HepG2 (cell line): ENCODE measurements around the gene YY1. TPM values are rescaled to one million over a fixed set of nuclear protein-coding genes. Genes with fewer than 3 reads are reported as not detected.
A peak's percentile ranks its signal among the peaks of the same experiment; 100 is the strongest.

ENCODE experiments used
- AHR ChIP-seq: IDR thresholded peaks from 2 replicates; pipeline ENCODE4 v1.6.1; 2018; ENCODE audit warnings: missing genetic modification reagents, missing compliant biosample characterization
- ELF4 ChIP-seq: sonication (generic); formaldehyde crosslinking; IDR thresholded peaks from 2 replicates; pipeline ENCODE4 v1.5.0; 2020; ENCODE audit warnings: missing genetic modification reagents, mild to moderate bottlenecking, moderate library complexity, borderline replicate concordance
- EP300 ChIP-seq, 3 experiments: sonication (generic) in 1 of 3; formaldehyde crosslinking in 1 of 3; IDR thresholded peaks; 2 replicates each; pipeline versions ENCODE4 v1.5.1 to v1.6.1; 2011 to 2020; ENCODE audit warnings: low read depth in 2 of 3, low read length in 2 of 3, borderline replicate concordance in 1 of 3, improper control_type of control experiment in 1 of 3, mild to moderate bottlenecking in 1 of 3, missing genetic modification reagents in 1 of 3, moderate library complexity in 1 of 3
- FOXA3 ChIP-seq: IDR thresholded peaks from 2 replicates; pipeline ENCODE4 v1.6.1; 2016; ENCODE audit warnings: missing genetic modification reagents, missing compliant biosample characterization
- FOXC1 ChIP-seq: sonication (generic); formaldehyde crosslinking; IDR thresholded peaks from 2 replicates; pipeline ENCODE4 v1.8.0; 2022; ENCODE audit warnings: mild to moderate bottlenecking, missing genetic modification reagents, borderline replicate concordance
- GZF1 ChIP-seq: sonication (generic); formaldehyde crosslinking; IDR thresholded peaks from 2 replicates; pipeline ENCODE4 v1.5.1; 2020; ENCODE audit warnings: mild to moderate bottlenecking, missing genetic modification reagents
- JUNB ChIP-seq: sonication (generic); formaldehyde crosslinking; IDR thresholded peaks from 2 replicates; pipeline ENCODE4 v1.8.0; 2022; ENCODE audit warnings: missing genetic modification reagents, mild to moderate bottlenecking, borderline replicate concordance
- KDM6A ChIP-seq: IDR thresholded peaks from 2 replicates; pipeline ENCODE4 v1.6.1; 2016; ENCODE audit warnings: low read depth
- MED1 ChIP-seq: sonication (generic); formaldehyde crosslinking; IDR thresholded peaks from 2 replicates; pipeline ENCODE4 v1.4.0; 2020; ENCODE audit warnings: missing genetic modification reagents
- RXRA ChIP-seq: sonication (generic); formaldehyde crosslinking; IDR thresholded peaks from 2 replicates; pipeline ENCODE4 v1.5.1; 2020; ENCODE audit warnings: missing genetic modification reagents
- SP140L ChIP-seq: sonication (generic); formaldehyde crosslinking; IDR thresholded peaks from 2 replicates; pipeline ENCODE4 v1.4.0; 2020; ENCODE audit warnings: missing genetic modification reagents, borderline replicate concordance
- ZFP36L2 ChIP-seq: sonication (generic); formaldehyde crosslinking; IDR thresholded peaks from 2 replicates; pipeline ENCODE4 v1.4.0; 2020; ENCODE audit warnings: missing genetic modification reagents
- ZFY ChIP-seq: sonication (generic); formaldehyde crosslinking; IDR thresholded peaks from 2 replicates; pipeline ENCODE4 v1.4.0; 2020; ENCODE audit warnings: missing genetic modification reagents
- ZNF296 ChIP-seq: sonication (generic); formaldehyde crosslinking; conservative IDR thresholded peaks from 2 replicates; pipeline ENCODE4 v1.5.0; 2020; ENCODE audit warnings: mild to moderate bottlenecking, missing genetic modification reagents
- ZNF335 ChIP-seq: sonication (generic); formaldehyde crosslinking; IDR thresholded peaks from 2 replicates; pipeline ENCODE4 v1.4.0; 2020; ENCODE audit warnings: missing genetic modification reagents
- ZNF33B ChIP-seq: sonication (generic); formaldehyde crosslinking; IDR thresholded peaks from 2 replicates; pipeline ENCODE4 v1.5.1; 2020; ENCODE audit warnings: mild to moderate bottlenecking, missing genetic modification reagents
- ZNF430 ChIP-seq: sonication (generic); formaldehyde crosslinking; IDR thresholded peaks from 2 replicates; pipeline ENCODE4 v1.9.0; 2021; ENCODE audit warnings: mild to moderate bottlenecking, missing genetic modification reagents
- ZNF501 ChIP-seq: sonication (generic); formaldehyde crosslinking; IDR thresholded peaks from 2 replicates; pipeline ENCODE4 v1.5.1; 2020; ENCODE audit warnings: mild to moderate bottlenecking, moderate library complexity, missing genetic modification reagents
- ZSCAN31 ChIP-seq: sonication (generic); formaldehyde crosslinking; IDR thresholded peaks from 2 replicates; pipeline ENCODE4 v1.5.0; 2020; ENCODE audit warnings: low read depth, mild to moderate bottlenecking, missing genetic modification reagents
- polyA plus RNA-seq, 8 experiments: library from polyadenylated mRNA; depleted of rRNA in 3 of 8; stranded (reverse) in 7 of 8; unstranded in 1 of 8; fragments of >200 nt; fragmentation: Illumina TruSeq in 4 of 8; extraction: Trizol in 4 of 8; gene quantifications; 2 replicates each; pipeline versions ENCODE4 v1.2.1 to v1.2.3, GENCODE V29; 2011 to 2016; ENCODE audit warnings: low read depth in 4 of 8, missing spikeins in 1 of 8, mixed read lengths in 1 of 8; ENCODE audit not compliant: insufficient read depth in 1 of 8
- total RNA-seq, 5 experiments: library from RNA; depleted of rRNA; stranded (reverse); fragments of >200 nt; fragmentation: Illumina TruSeq; extraction: Trizol; gene quantifications; 2 replicates each; pipeline ENCODE4 v1.2.3, GENCODE V29; 2016; ENCODE audit warnings: low read depth in 1 of 5
- TF ChIP-seq, protein P1 (sequence below): sonication (generic); formaldehyde crosslinking; IDR thresholded peaks from 2 replicates; pipeline ENCODE4 v1.5.1; 2020; ENCODE audit warnings: missing genetic modification reagents, mild to moderate bottlenecking, borderline replicate concordance
- TF ChIP-seq, protein P2 (sequence below): sonication (generic); formaldehyde crosslinking; IDR thresholded peaks from 2 replicates; pipeline ENCODE4 v1.8.0; 2022; ENCODE audit warnings: missing genetic modification reagents, low read depth, mild to moderate bottlenecking, borderline replicate concordance
- TF ChIP-seq, protein P3 (sequence below): sonication (generic); formaldehyde crosslinking; IDR thresholded peaks from 2 replicates; pipeline ENCODE4 v1.8.1; 2023; ENCODE audit warnings: mild to moderate bottlenecking, moderate library complexity, missing genetic modification reagents
- TF ChIP-seq, protein P4 (sequence below): sonication (generic); formaldehyde crosslinking; IDR thresholded peaks from 2 replicates; pipeline ENCODE4 v1.4.0; 2020; ENCODE audit warnings: mild to moderate bottlenecking, missing genetic modification reagents
- TF ChIP-seq, protein P5 (sequence below): sonication (generic); formaldehyde crosslinking; IDR thresholded peaks from 2 replicates; pipeline ENCODE4 v1.9.0; 2022; ENCODE audit warnings: missing genetic modification reagents, mild to moderate bottlenecking, borderline replicate concordance

The YY1 gene
- total and polyA plus RNA-seq, 2 of the 13 experiments (the other 11 are each of a cell fraction or from before 2014, with no cell fraction given), result 29.4 to 68.1 TPM

DNA sequence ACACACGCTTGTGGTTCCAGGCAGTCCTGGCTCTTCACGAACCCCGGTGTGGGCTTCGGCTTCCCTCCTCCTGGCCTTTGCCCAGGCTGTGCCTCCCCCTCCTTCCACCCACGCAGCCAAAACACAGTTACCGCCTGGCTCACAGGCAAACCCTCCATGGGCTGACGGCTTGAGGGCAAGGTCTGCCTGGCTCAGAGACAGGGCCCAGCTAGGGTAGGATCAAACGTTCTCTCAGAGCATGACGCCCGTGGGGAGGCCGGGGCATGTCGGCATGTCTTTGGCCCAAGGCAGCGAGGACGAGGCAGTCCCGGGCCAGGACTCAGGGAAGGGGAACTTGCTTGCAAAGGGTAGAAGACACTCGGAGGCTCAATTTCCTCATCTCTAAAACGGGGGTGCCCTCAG lies 86.3 kb downstream of the YY1 start (continued):
- TF ChIP-seq RXRA (CRISPR knock-in tag) (peak; percentile 36; the same call in 1 of the 2 replicates), ZNF33B (no peak), JUNB (CRISPR knock-in tag) (no peak), ZFP36L2 (CRISPR knock-in tag) (no peak), SP140L (CRISPR knock-in tag) (no peak), ELF4 (CRISPR knock-in tag) (no peak), EP300 (IDR thresholded peaks at IDR 0.05; ENCODE audit: low read depth in 2 of 2, low read length in 2 of 2) (peak in 1 of 2 experiments; percentile 4; a peak in 1 of 4 replicates), EP300 (CRISPR knock-in tag; IDR thresholded peaks at IDR 0.05; ENCODE audit: borderline replicate concordance) (no peak; the same call in 1 of the 2 replicates), ZSCAN31 (no peak), FOXA3 (CRISPR knock-in tag) (no peak; the same call in 1 of the 2 replicates), ZNF501 (CRISPR knock-in tag) (no peak), AHR (CRISPR knock-in tag) (no peak), GZF1 (CRISPR knock-in tag) (no peak), MED1 (CRISPR knock-in tag) (peak; percentile 44; the same call in 1 of the 2 replicates), ZNF430 (no peak), ZNF335 (no peak), KDM6A (CRISPR knock-in tag) (0 out of 2 replicates have a peak, but pooled peaks have one; percentile 31), ZNF296 (CRISPR knock-in tag) (no peak), FOXC1 (CRISPR knock-in tag) (no peak), ZFY (CRISPR knock-in tag) (peak; percentile 64; the same call in 1 of the 2 replicates)
- TF ChIP-seq, protein P1, sequence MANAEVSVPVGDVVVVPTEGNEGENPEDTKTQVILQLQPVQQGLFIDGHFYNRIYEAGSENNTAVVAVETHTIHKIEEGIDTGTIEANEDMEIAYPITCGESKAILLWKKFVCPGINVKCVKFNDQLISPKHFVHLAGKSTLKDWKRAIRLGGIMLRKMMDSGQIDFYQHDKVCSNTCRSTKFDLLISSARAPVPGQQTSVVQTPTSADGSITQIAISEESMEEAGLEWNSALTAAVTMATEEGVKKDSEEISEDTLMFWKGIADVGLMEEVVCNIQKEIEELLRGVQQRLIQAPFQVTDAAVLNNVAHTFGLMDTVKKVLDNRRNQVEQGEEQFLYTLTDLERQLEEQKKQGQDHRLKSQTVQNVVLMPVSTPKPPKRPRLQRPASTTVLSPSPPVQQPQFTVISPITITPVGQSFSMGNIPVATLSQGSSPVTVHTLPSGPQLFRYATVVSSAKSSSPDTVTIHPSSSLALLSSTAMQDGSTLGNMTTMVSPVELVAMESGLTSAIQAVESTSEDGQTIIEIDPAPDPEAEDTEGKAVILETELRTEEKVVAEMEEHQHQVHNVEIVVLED (CRISPR knock-in tag), result 0 out of 2 replicates have a peak, but pooled peaks have one; percentile 18
- TF ChIP-seq, protein P2, sequence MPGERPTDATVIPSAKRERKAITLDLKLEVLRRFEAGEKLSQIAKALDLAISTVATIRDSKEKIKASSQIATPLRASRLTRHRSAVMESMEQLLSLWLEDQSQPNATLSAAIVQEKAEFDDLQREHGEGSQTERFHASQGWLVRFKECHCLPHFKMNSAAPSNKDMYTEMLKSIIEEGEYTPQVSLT (CRISPR knock-in tag), result no peak
- TF ChIP-seq, protein P3, sequence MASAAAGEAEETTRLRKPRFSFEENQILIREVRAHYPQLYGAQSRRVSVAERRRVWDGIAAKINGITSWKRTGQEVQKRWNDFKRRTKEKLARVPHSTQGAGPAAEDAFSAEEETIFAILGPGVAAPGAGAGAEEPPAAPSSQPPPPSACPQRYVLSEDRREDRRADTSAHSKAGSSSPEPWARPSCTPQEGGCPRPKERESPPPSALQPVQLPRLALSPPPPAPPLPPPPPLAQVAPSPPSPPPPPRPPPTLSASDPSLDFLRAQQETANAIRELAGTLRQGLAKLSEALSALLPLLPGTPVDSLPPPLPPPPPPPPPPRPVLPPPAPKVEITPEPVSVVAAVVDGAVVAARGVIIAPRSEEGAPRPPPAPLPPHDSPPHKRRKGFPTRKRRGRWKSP (CRISPR knock-in tag), result no peak
- TF ChIP-seq, protein P4, sequence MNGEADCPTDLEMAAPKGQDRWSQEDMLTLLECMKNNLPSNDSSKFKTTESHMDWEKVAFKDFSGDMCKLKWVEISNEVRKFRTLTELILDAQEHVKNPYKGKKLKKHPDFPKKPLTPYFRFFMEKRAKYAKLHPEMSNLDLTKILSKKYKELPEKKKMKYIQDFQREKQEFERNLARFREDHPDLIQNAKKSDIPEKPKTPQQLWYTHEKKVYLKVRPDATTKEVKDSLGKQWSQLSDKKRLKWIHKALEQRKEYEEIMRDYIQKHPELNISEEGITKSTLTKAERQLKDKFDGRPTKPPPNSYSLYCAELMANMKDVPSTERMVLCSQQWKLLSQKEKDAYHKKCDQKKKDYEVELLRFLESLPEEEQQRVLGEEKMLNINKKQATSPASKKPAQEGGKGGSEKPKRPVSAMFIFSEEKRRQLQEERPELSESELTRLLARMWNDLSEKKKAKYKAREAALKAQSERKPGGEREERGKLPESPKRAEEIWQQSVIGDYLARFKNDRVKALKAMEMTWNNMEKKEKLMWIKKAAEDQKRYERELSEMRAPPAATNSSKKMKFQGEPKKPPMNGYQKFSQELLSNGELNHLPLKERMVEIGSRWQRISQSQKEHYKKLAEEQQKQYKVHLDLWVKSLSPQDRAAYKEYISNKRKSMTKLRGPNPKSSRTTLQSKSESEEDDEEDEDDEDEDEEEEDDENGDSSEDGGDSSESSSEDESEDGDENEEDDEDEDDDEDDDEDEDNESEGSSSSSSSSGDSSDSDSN (CRISPR knock-in tag), result peak; percentile 44; the same call in 1 of the 2 replicates
- TF ChIP-seq, protein P5, sequence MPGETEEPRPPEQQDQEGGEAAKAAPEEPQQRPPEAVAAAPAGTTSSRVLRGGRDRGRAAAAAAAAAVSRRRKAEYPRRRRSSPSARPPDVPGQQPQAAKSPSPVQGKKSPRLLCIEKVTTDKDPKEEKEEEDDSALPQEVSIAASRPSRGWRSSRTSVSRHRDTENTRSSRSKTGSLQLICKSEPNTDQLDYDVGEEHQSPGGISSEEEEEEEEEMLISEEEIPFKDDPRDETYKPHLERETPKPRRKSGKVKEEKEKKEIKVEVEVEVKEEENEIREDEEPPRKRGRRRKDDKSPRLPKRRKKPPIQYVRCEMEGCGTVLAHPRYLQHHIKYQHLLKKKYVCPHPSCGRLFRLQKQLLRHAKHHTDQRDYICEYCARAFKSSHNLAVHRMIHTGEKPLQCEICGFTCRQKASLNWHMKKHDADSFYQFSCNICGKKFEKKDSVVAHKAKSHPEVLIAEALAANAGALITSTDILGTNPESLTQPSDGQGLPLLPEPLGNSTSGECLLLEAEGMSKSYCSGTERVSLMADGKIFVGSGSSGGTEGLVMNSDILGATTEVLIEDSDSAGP (CRISPR knock-in tag), result peak; percentile 84
